ENCODE data around the gene UBE2G1. TPM values are rescaled to one million over a fixed set of nuclear protein-coding genes. Genes with fewer than 3 reads are reported as not detected.

UBE2G1 gene
- total and polyA plus RNA-seq, 9 of the 15 experiments (the other 6 are each of a cell fraction or from before 2014, with no cell fraction given), result 10.1 to 65.9 (median 29.7) TPM

DNA sequence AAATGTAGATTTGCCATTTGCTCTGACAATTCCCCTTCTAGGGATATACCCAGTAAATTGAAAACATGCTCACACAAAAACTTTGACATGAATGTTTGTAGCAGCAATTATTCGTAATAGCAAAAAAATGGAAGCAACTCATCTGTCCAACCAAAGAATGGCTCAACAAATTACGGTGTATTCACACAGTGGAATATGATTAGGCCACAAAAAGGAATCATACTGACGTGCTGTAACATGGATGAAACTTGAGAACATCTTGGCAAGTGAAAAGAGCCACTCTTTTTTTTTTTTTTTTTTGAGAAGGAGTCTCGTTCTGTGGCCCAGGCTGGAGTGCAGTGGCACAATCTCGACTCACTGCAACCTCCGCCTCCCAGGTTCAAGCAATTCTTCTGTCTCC is 43.2 kb upstream of the UBE2G1 start (continued):
- no peak for TF ChIP-seq PHF21A (IDR thresholded peaks at IDR 0.05; ENCODE audit: borderline replicate concordance, low read depth)
- TF ChIP-seq, protein P1, sequence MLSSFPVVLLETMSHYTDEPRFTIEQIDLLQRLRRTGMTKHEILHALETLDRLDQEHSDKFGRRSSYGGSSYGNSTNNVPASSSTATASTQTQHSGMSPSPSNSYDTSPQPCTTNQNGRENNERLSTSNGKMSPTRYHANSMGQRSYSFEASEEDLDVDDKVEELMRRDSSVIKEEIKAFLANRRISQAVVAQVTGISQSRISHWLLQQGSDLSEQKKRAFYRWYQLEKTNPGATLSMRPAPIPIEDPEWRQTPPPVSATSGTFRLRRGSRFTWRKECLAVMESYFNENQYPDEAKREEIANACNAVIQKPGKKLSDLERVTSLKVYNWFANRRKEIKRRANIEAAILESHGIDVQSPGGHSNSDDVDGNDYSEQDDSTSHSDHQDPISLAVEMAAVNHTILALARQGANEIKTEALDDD (IDR thresholded peaks at IDR 0.05), result no peak
- no peak for TF ChIP-seq C11orf30 (IDR thresholded peaks at IDR 0.05; ENCODE audit: low read depth)

DNA sequence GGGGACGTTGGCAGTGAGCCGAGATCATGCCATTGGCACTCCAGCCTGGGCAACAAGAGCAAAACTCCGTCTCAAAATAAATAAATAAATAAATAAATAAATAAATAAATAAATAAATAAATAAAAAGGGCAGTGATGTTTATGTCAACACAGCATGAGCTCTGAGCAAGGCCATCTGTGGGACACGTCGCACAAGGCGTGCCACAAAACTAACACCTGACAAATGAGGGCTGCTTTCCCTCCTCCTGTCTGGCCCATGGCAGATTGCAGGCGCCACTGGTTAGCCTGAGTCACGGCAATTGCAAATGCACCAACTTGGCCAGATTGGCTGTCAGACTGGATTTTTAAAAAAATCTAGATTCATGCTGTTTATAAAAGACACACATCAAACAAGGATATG is 41.4 kb upstream of the UBE2G1 start:
- Histone ChIP-seq H4K20me1 (replicated peaks; ENCODE audit: control insufficient read depth, insufficient read depth, low read length) (no peaks in the 10 kb centered on the region), H3K79me2 (ENCODE audit: control insufficient read depth, insufficient read depth, low read length) (no peaks in the 10 kb centered on the region), H3K27me3 (ENCODE audit: control insufficient read depth in 2 of 2, insufficient read depth in 2 of 2, low read length in 2 of 2) (no peaks in the 10 kb centered on the region), H3K27ac (ENCODE audit: extremely low read depth, low read depth, low read length) (no peak overlapping the region), H2AFZ (ENCODE audit: low read depth, low read length) (no peak overlapping the region), H3K9me3 (replicated peaks; ENCODE audit: control insufficient read depth, insufficient read depth, low read depth, low read length) (no peaks in the 10 kb centered on the region), H3K4me3 (no peak overlapping the region), H3K36me3 (ENCODE audit: control insufficient read depth, insufficient read depth, low read length) (no peaks in the 10 kb centered on the region), H3K9me1 (ENCODE audit: control insufficient read depth, insufficient read depth, low read length) (no peaks in the 10 kb centered on the region), H3K9ac (ENCODE audit: insufficient read depth in 1 of 2, low read depth in 2 of 2, low read length in 2 of 2) (no peak overlapping the region), H3K4me2 (ENCODE audit: insufficient read depth, low read length) (no peak overlapping the region), H3K4me1 (replicated peaks in 1 of 2; ENCODE audit: control insufficient read depth in 2 of 2, insufficient read depth in 2 of 2, low read length in 2 of 2) (peaks cover 0 to 3% of the 10 kb centered on the region in 2 experiments; a peak in 2 of 5 replicates)
- ChIA-PET POLR2A (interaction anchor here (0.6 to 0.8 kb wide), 2 partner anchors 204 to 207 kb away, joined by 3 to 4 read pairs; no protein-coding TSS in a partner anchor), CTCF (ENCODE audit: low intra/inter-chr PET ratio) (no interaction called here)
- DNase-seq (ENCODE audit: extremely low read depth in 1 of 4, low spot score in 3 of 4) (no peak), FAIRE-seq (no peak), ATAC-seq (no peak)
- intact Hi-C loops (cut with micrococcal nuclease) (no loop called here), in situ Hi-C loops (cut with MboI) (no loop called here)
- BruUV-seq (replicated peaks), result no TSS peak
- 40% methylated on average over 8 of the region's 8 CpGs for WGBS (ENCODE audit: insufficient coverage, low coverage, missing lambda C conversion rate)
- TF ChIP-seq ZNF586 (CRISPR knock-in tag; conservative IDR thresholded peaks at IDR 0.05), result no peak
- no peak for TF ChIP-seq SPI1 (IDR thresholded peaks at IDR 0.05; ENCODE audit: borderline replicate concordance, low read depth, low read length)
- no peak for TF ChIP-seq SMAD4 (CRISPR knock-in tag; conservative IDR thresholded peaks at IDR 0.05)
- TF ChIP-seq KDM5B (IDR thresholded peaks at IDR 0.05; ENCODE audit: insufficient replicate concordance, low read depth, low read length), result no peak
- TF ChIP-seq, protein P2, sequence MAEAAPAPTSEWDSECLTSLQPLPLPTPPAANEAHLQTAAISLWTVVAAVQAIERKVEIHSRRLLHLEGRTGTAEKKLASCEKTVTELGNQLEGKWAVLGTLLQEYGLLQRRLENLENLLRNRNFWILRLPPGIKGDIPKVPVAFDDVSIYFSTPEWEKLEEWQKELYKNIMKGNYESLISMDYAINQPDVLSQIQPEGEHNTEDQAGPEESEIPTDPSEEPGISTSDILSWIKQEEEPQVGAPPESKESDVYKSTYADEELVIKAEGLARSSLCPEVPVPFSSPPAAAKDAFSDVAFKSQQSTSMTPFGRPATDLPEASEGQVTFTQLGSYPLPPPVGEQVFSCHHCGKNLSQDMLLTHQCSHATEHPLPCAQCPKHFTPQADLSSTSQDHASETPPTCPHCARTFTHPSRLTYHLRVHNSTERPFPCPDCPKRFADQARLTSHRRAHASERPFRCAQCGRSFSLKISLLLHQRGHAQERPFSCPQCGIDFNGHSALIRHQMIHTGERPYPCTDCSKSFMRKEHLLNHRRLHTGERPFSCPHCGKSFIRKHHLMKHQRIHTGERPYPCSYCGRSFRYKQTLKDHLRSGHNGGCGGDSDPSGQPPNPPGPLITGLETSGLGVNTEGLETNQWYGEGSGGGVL (CRISPR knock-in tag; IDR thresholded peaks at IDR 0.05), result no peak
- TF ChIP-seq TRIM24 (IDR thresholded peaks at IDR 0.05), result no peak
- TF ChIP-seq ZNF12 (CRISPR knock-in tag; IDR thresholded peaks at IDR 0.05), result no peak
- TF ChIP-seq, protein P3, sequence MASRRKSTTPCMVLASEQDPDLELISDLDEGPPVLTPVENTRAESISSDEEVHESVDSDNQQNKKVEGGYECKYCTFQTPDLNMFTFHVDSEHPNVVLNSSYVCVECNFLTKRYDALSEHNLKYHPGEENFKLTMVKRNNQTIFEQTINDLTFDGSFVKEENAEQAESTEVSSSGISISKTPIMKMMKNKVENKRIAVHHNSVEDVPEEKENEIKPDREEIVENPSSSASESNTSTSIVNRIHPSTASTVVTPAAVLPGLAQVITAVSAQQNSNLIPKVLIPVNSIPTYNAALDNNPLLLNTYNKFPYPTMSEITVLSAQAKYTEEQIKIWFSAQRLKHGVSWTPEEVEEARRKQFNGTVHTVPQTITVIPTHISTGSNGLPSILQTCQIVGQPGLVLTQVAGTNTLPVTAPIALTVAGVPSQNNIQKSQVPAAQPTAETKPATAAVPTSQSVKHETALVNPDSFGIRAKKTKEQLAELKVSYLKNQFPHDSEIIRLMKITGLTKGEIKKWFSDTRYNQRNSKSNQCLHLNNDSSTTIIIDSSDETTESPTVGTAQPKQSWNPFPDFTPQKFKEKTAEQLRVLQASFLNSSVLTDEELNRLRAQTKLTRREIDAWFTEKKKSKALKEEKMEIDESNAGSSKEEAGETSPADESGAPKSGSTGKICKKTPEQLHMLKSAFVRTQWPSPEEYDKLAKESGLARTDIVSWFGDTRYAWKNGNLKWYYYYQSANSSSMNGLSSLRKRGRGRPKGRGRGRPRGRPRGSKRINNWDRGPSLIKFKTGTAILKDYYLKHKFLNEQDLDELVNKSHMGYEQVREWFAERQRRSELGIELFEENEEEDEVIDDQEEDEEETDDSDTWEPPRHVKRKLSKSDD (conservative IDR thresholded peaks at IDR 0.05; ENCODE audit: low read length), result no peak
- no peak for TF ChIP-seq RBM34 (IDR thresholded peaks at IDR 0.05; ENCODE audit: borderline replicate concordance, insufficient read depth, low read length)
- no peak for TF ChIP-seq SP2 (IDR thresholded peaks at IDR 0.05; ENCODE audit: extremely low read depth, low read depth, low read length, poor library complexity, severe bottlenecking)

Data from K562 (cell line).